Measurements from ENCODE around the gene RLIM. TPM values are rescaled to one million over a fixed set of nuclear protein-coding genes. Genes with fewer than 3 reads are reported as not detected.

Gene RLIM
- total RNA-seq, 1 experiment from 2014 or later: 57.2 TPM

DNA sequence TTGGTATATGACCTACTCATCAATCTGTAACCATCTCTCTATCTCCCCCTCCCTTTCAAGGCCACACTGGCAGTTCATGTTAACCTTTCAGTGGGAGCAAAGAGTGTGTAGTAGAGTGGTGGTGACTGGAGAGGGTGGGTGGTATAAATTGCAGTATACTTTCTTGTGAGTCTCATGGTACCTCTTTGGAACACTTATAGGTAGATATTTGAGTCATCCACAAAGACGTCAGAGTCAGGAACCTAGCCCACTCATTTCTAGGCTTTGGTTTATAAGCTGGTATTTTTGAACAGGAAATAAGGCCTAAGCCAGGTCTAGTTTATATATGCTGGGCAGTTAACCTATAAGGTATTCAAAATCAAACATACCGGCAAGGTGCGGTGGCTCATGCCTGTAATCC is 36.3 kb downstream of the RLIM start:
- H3K27me3 Mint-ChIP-seq (ENCODE audit: insufficient read depth, unreplicated experiment): peaks cover 11% of the 10 kb centered on the region
- ChIA-PET POLR2A (no interaction called here), CTCF (no interaction called here)
- no peak overlapping the region for H3K27ac Mint-ChIP-seq (ENCODE audit: low read depth, unreplicated experiment)
- no peak for TF ChIP-seq CTCF (IDR thresholded peaks at IDR 0.05; ENCODE audit: unreplicated experiment)
- DNase-seq (ENCODE audit: unreplicated experiment): no peak
- no TSS peak for BruUV-seq (replicated peaks)
- H3K4me3 Mint-ChIP-seq (ENCODE audit: unreplicated experiment): no peak overlapping the region
- H3K4me1 Mint-ChIP-seq (ENCODE audit: insufficient read depth, unreplicated experiment): no peaks in the 10 kb centered on the region
- H3K36me3 Mint-ChIP-seq (ENCODE audit: insufficient read depth, unreplicated experiment): peaks cover 10% of the 10 kb centered on the region
- no peaks in the 10 kb centered on the region for H3K9me3 Mint-ChIP-seq (ENCODE audit: unreplicated experiment)
- intact Hi-C loops (cut with micrococcal nuclease): no loop called here

GRCh38 chrX:74557378-74557777 is 57.0 kb downstream of the RLIM start:
- no TSS peak for BruUV-seq (replicated peaks)
- Mint-ChIP-seq H3K4me3 (ENCODE audit: unreplicated experiment) (no peak overlapping the region), H3K36me3 (ENCODE audit: insufficient read depth, unreplicated experiment) (no peaks in the 10 kb centered on the region), H3K27me3 (ENCODE audit: insufficient read depth, unreplicated experiment) (peaks cover 33% of the 10 kb centered on the region), H3K27ac (ENCODE audit: low read depth, unreplicated experiment) (no peak overlapping the region), H3K9me3 (ENCODE audit: unreplicated experiment) (no peaks in the 10 kb centered on the region), H3K4me1 (ENCODE audit: insufficient read depth, unreplicated experiment) (no peaks in the 10 kb centered on the region)
- POLR2A ChIA-PET: interaction anchor here (0.6 kb wide), 1 partner anchor 255 kb away, joined by 7 read pairs; no protein-coding TSS in a partner anchor
- CTCF ChIA-PET: interaction anchor here (0.6 kb wide), 1 partner anchor 1065 kb away, joined by 3 read pairs; no protein-coding TSS in a partner anchor
- TF ChIP-seq CTCF (IDR thresholded peaks at IDR 0.05; ENCODE audit: unreplicated experiment): no peak
- DNase-seq (ENCODE audit: unreplicated experiment): no peak
- intact Hi-C loops (cut with micrococcal nuclease): no loop called here

DNA sequence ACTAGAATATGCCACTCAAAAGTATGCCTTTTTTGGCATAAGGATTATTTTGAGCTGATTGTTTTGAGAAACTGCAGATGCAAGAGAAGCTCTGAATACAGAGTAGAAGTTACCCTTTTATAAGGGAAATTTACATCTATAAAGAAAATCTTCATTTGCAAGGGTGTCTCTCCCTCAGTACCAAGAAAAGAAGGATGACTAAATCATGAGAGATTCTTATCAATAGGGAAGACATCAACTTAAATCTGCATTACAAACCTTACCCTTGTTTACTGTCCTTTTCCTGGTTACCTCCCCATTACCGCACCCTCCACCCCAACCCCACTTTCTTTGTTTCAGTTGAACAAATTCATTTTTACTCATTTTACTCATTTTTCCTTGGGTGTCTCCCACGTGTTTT is 62.5 kb downstream of the RLIM start:
- intact Hi-C loops (cut with micrococcal nuclease): loop anchor here (2.0 kb wide), 2 partner anchors 93 to 261 kb away; no protein-coding TSS in a partner anchor
- POLR2A ChIA-PET: interaction anchor here (0.6 kb wide), 1 partner anchor 15 kb away, joined by 3 read pairs; no protein-coding TSS in a partner anchor
- CTCF ChIA-PET: interaction anchor here (0.7 to 1.5 kb wide), 5 partner anchors 17 to 170 kb away, joined by 3 to 5 read pairs (median 3); no protein-coding TSS in a partner anchor

DNA sequence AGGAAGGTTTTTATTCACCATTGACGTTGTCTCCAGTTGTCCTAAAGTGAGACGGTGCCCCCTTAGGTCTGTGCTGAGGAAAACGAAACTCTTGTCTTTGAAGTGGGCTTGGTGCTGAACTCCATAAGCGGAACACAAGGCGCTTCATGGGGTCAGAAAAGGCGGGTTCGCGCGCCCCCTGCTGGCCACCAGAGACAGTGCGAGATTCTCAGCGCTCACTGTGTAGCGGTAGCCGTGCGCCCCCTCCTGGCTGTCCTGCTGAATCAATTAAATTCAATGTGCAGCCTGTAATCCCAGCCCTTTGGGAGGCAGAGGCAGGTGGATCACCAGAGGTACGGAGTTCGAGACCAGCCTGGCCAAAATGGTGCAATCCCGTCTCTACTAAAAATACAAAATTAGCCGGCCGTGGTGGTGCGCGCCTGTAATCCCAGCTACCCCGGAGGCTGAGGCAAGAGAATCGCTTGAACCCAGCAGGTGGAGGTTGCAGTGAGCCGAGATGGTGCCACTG is 64.1 kb downstream of the RLIM start:
- Mint-ChIP-seq H3K36me3 (ENCODE audit: insufficient read depth, unreplicated experiment) (no peaks in the 10 kb centered on the region), H3K4me3 (ENCODE audit: unreplicated experiment) (no peak overlapping the region), H3K27me3 (ENCODE audit: insufficient read depth, unreplicated experiment) (peaks cover 2% of the 10 kb centered on the region), H3K4me1 (ENCODE audit: insufficient read depth, unreplicated experiment) (no peaks in the 10 kb centered on the region), H3K27ac (ENCODE audit: low read depth, unreplicated experiment) (no peak overlapping the region), H3K9me3 (ENCODE audit: unreplicated experiment) (no peaks in the 10 kb centered on the region)
- intact Hi-C loops (cut with micrococcal nuclease): loop anchor here (1.0 to 2.0 kb wide), 5 partner anchors 15 to 695 kb away; no protein-coding TSS in a partner anchor
- POLR2A ChIA-PET: interaction anchor here (0.7 kb wide), 1 partner anchor 26 kb away, joined by 5 read pairs; no protein-coding TSS in a partner anchor
- DNase-seq (ENCODE audit: unreplicated experiment): peak; percentile 76
- TF ChIP-seq CTCF (IDR thresholded peaks at IDR 0.05; ENCODE audit: unreplicated experiment): peak; percentile 98
- CTCF ChIA-PET: interaction anchor here (0.6 to 1.7 kb wide), 11 partner anchors 10 to 522 kb away, joined by 3 to 11 read pairs (median 4); no protein-coding TSS in a partner anchor
- no TSS peak for BruUV-seq (replicated peaks)

More for the DNA sequence above, 62.5 kb downstream of the RLIM start:
- H3K27ac Mint-ChIP-seq (ENCODE audit: low read depth, unreplicated experiment): no peak overlapping the region
- H3K9me3 Mint-ChIP-seq (ENCODE audit: unreplicated experiment): no peaks in the 10 kb centered on the region
- no TSS peak for BruUV-seq (replicated peaks)
- no peak for TF ChIP-seq CTCF (IDR thresholded peaks at IDR 0.05; ENCODE audit: unreplicated experiment)
- no peaks in the 10 kb centered on the region for H3K36me3 Mint-ChIP-seq (ENCODE audit: insufficient read depth, unreplicated experiment)
- no peak overlapping the region for H3K4me3 Mint-ChIP-seq (ENCODE audit: unreplicated experiment)
- DNase-seq (ENCODE audit: unreplicated experiment): no peak
- H3K4me1 Mint-ChIP-seq (ENCODE audit: insufficient read depth, unreplicated experiment): no peaks in the 10 kb centered on the region
- peaks cover 9% of the 10 kb centered on the region for H3K27me3 Mint-ChIP-seq (ENCODE audit: insufficient read depth, unreplicated experiment)
